Fibroblast of the aortic adventitia (primary cell): ENCODE data around the gene GOLIM4. TPM values are rescaled to one million over a fixed set of nuclear protein-coding genes. Genes with fewer than 3 reads are reported as not detected.

ENCODE experiments used
- DNase-seq: peaks from one replicate; pipeline ENCODE4 v3.0.0-alpha.2; 2010; ENCODE audit warnings: low read depth
- H3K4me3 ChIP-seq: 2 replicates; pipeline ENCODE4 v1.5.1; 2011; ENCODE audit warnings: low read depth, mild to moderate bottlenecking, control low read depth, low read length, moderate library complexity
- total RNA-seq: library from RNA; depleted of rRNA; stranded (reverse); fragments of >200 nt; gene quantifications from 2 replicates; pipeline ENCODE4 v1.2.3, GENCODE V29; 2012; ENCODE audit warnings: low replicate concordance
- TF ChIP-seq, protein P1 (sequence below): IDR thresholded peaks from 2 replicates; pipeline ENCODE4 v1.5.1; 2011; ENCODE audit warnings: mild to moderate bottlenecking, low read length, control low read depth, inconsistent platforms; ENCODE audit not compliant: insufficient read depth

GOLIM4 gene
- total RNA-seq, 1 donor, result 50.0 TPM

DNA sequence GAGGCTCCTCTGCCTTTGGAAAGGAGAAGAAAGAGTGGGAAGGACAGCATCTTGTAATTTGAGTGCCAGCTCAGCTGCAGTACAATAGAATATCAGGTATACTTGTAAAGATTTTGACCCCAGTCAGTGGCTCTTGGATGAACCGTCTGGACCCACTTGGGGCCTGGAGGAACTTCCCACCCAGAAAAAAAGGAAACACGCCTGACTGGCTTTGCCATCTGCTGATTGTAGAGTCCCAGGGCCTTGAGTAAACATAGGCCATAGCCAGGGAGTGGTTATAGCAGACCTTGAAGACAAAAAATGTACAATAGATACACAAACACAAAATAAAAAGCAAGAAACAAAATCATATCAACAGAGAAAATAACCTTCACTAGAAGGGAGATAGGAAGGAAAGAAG, 112.1 kb downstream of the GOLIM4 start:
- DNase-seq, result no peak
- H3K4me3 ChIP-seq, result no peak overlapping the region
- TF ChIP-seq, protein P1, sequence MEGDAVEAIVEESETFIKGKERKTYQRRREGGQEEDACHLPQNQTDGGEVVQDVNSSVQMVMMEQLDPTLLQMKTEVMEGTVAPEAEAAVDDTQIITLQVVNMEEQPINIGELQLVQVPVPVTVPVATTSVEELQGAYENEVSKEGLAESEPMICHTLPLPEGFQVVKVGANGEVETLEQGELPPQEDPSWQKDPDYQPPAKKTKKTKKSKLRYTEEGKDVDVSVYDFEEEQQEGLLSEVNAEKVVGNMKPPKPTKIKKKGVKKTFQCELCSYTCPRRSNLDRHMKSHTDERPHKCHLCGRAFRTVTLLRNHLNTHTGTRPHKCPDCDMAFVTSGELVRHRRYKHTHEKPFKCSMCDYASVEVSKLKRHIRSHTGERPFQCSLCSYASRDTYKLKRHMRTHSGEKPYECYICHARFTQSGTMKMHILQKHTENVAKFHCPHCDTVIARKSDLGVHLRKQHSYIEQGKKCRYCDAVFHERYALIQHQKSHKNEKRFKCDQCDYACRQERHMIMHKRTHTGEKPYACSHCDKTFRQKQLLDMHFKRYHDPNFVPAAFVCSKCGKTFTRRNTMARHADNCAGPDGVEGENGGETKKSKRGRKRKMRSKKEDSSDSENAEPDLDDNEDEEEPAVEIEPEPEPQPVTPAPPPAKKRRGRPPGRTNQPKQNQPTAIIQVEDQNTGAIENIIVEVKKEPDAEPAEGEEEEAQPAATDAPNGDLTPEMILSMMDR, result no peak

DNA sequence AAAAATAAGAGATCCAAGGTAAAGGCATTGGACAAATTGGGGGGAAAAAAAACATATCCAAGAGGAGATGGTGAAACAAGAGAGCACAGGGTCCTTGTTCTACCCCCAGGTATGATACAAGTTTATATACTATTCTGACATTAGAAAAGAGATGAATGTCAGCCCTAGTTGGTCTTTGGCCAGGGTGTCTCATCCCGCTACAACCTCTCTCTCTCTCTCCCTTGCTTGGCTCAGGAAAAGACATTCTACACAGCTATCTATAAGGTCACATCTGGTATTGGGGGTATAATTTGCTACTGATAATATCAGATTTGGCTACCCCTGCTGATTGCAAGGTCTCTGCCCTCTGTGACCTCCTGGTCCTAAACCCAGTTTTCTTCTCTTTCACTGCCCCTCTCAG, 117.2 kb downstream of the GOLIM4 start:
- no peak overlapping the region for H3K4me3 ChIP-seq
- TF ChIP-seq, protein P1, result no peak
- DNase-seq, result no peak

DNA sequence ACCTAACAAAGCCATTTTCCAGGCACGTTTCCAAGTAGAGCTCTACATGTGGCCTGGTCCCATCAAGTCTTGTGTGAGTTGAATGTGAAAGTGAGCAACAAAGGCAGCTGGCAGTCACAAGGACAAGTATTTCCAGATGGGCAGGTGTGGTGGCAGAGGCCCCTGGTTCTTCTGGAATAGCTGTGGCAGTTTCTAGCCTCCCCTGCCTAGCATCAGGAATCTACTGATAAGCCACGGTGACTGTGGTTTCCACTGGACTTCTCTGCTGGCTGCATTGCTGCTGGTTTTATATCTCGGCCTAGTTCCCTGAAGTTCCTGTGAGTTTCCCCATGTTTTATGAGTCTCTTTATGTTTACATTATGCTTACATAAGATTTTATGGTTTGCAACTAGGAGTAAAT, 117.7 kb downstream of the GOLIM4 start:
- no peak overlapping the region for H3K4me3 ChIP-seq
- DNase-seq, result no peak
- TF ChIP-seq, protein P1, result no peak

DNA sequence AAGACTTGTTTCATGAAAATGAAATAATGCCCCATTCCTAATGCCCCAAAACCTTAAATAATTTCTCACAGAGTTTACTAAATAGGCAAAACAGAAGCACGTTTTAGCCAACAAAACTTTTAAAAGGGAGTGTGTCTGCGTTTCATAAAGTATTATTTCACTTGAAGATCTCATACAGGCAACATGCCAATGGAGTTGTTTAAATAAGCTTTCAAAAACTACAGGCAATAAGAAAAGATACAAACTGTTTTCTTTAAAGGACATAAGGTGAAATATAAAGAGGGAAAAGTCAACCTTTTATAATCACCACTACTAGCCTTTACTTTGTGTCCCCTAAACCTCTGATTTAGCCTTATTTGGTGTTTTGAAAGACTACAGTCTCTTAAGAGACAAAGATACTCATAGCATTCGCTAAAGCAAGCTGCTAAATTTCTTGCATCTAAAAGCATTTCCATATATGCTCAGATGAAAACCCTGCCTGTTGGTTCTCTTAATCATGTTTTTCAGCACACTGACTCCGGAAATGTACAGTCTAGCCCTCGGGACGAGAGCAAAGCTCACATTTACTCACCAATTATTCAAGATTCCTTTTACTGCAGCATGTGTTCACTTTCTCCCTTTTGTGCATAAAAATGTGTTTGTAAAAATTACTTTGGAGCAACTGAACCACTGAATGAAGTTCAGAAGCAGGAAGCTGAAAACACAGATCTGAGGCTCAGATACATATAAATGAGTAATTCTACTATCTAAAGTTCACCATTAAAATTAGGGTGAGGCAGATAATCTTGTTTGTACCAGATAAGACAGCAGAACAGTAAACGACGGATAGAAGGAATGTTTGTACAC, 119.0 kb downstream of the GOLIM4 start:
- TF ChIP-seq, protein P1, result no peak
- DNase-seq, result no peak

DNA sequence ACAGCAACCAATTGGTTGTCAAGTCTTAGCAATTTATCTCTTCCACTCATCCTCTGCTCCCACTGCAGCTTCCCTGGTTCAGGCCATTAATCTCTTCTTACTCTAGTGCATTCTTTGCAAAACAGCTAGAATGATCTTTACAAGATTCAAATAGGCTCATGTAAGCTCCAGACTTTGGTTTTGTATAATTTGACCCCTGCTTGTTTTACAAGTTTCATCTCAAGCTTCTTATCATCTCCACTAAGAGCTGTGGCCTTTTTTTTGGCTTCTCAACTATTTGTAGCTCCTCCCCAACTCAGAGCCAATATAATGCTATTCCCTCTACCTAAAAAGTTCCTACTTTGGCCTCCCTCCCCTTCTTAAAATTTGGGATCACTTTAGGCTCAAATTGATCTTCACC, 121.8 kb downstream of the GOLIM4 start:
- DNase-seq, result no peak
- TF ChIP-seq, protein P1, result no peak
- no peak overlapping the region for H3K4me3 ChIP-seq

More for the DNA sequence above, 119.0 kb downstream of the GOLIM4 start:
- H3K4me3 ChIP-seq, result no peak overlapping the region

DNA sequence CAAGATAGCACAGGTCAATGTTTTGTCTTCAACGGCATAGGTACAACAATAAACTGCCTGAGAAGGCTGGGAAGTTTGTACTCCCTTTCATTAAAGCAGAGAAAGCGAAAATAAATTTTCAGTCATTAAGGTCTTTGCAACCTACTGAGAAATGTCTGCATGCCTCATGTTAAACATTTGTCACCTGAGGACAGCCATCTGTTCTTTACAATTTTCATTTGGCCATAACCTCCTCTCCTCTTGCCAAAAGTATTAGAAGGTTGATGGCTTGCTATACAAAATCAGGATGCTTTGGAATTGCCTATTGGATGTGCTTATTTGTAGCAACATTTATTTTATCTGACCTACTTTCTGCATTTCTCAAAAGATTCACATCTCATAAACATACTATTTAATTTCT, 122.7 kb downstream of the GOLIM4 start:
- no peak for DNase-seq
- TF ChIP-seq, protein P1, result no peak

More for the DNA sequence above, 122.7 kb downstream of the GOLIM4 start:
- no peak overlapping the region for H3K4me3 ChIP-seq
